Breast epithelium (tissue), 3 donors: Measurements from ENCODE around the gene PNP.

Source experiments
- CTCF ChIP-seq, 3 donors: fragments of 450-650 bp; IDR thresholded peaks; one replicate each; pipeline ENCODE4 v1.5.1; 2016 to 2017; ENCODE audit warnings: antibody characterized with exemption in 3 of 3, mild to moderate bottlenecking in 3 of 3, moderate library complexity in 3 of 3
- POLR2A ChIP-seq: fragments of 450-650 bp; IDR thresholded peaks from one replicate; pipeline ENCODE4 v1.6.1; 2016; ENCODE audit warnings: antibody characterized with exemption, mild to moderate bottlenecking, moderate library complexity
- POLR2AphosphoS5 ChIP-seq, 3 donors: sonication (generic); formaldehyde crosslinking; IDR thresholded peaks; one replicate each; pipeline ENCODE4 v1.6.1; 2017; ENCODE audit warnings: antibody characterized with exemption in 3 of 3

DNA sequence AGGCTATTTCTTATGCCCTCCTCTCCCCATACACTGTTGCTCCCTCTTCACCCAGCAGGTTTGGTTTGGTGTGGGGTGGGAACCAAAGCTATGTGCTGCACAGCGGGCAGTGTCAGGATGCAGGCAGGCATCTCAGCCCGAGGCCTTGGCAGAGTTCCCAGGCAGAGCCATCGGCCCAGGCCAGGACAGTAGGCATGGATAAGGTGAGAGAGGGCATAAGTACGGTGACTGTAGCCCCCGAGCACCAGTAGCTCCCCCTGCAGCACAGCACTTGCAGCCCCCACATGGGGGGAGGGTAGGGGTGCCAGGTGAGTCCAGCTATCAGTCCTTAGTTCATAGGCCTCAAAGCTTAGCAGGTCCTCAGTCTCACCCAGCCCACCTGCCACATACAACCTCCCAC, 40.4 kb upstream of the PNP start:
- TF ChIP-seq CTCF (IDR thresholded peaks at IDR 0.05) (no peak), POLR2AphosphoS5 (IDR thresholded peaks at IDR 0.05) (no peak), POLR2A (no peak)
